KMS-11 (cell line): ENCODE measurements around the gene CTDNEP1.

Source experiments
- H2AFZ ChIP-seq: fragments of 200-600 bp; sonication (generic); 2 replicates; pipeline ENCODE4 v1.6.1; 2016; ENCODE audit warnings: antibody characterized with exemption, mixed run types, low read depth
- H3K27ac ChIP-seq: fragments of 200-600 bp; sonication (generic); 2 replicates; pipeline ENCODE4 v1.6.1; 2016; ENCODE audit warnings: mild to moderate bottlenecking, mixed run types
- H3K27me3 ChIP-seq: fragments of 200-600 bp; sonication (generic); 2 replicates; pipeline ENCODE4 v1.6.1; 2017; ENCODE audit warnings: mild to moderate bottlenecking, low read depth, mixed run types, moderate library complexity; ENCODE audit not compliant: insufficient read depth
- H3K36me3 ChIP-seq: fragments of 200-600 bp; sonication (generic); 2 replicates; pipeline ENCODE4 v1.6.1; 2017; ENCODE audit warnings: mild to moderate bottlenecking, mixed run types; ENCODE audit not compliant: insufficient read depth
- H3K4me1 ChIP-seq: fragments of 200-600 bp; sonication (generic); 2 replicates; pipeline ENCODE4 v1.6.1; 2016; ENCODE audit warnings: mild to moderate bottlenecking, low read depth, mixed run types; ENCODE audit not compliant: poor library complexity, severe bottlenecking
- H3K4me2 ChIP-seq: fragments of 200-600 bp; sonication (generic); 2 replicates; pipeline ENCODE4 v1.7.0; 2016; ENCODE audit warnings: mild to moderate bottlenecking, mixed run types
- H3K4me3 ChIP-seq: fragments of 200-600 bp; sonication (generic); IDR thresholded peaks from 2 replicates; pipeline ENCODE4 v1.6.1; 2017; ENCODE audit warnings: low read depth, low read length, mixed read lengths; ENCODE audit not compliant: insufficient read depth
- H3K79me2 ChIP-seq: fragments of 200-600 bp; sonication (generic); 2 replicates; pipeline ENCODE4 v1.6.1; 2016; ENCODE audit warnings: low read depth, mixed run types; ENCODE audit not compliant: insufficient read depth
- H3K9ac ChIP-seq: fragments of 200-600 bp; sonication (generic); 2 replicates; pipeline ENCODE4 v1.6.1; 2016; ENCODE audit warnings: mild to moderate bottlenecking, mixed run types
- H4K20me1 ChIP-seq: fragments of 200-600 bp; sonication (generic); 2 replicates; pipeline ENCODE4 v1.6.1; 2016; ENCODE audit warnings: mild to moderate bottlenecking, mixed run types; ENCODE audit not compliant: insufficient read depth
- CTCF ChIP-seq: fragments of 200-600 bp; sonication (generic); conservative IDR thresholded peaks from 2 replicates; pipeline ENCODE4 v1.6.1; 2017; ENCODE audit warnings: low read depth, mild to moderate bottlenecking, antibody characterized with exemption, low read length, moderate library complexity, mixed read lengths

CTDNEP1 gene

DNA sequence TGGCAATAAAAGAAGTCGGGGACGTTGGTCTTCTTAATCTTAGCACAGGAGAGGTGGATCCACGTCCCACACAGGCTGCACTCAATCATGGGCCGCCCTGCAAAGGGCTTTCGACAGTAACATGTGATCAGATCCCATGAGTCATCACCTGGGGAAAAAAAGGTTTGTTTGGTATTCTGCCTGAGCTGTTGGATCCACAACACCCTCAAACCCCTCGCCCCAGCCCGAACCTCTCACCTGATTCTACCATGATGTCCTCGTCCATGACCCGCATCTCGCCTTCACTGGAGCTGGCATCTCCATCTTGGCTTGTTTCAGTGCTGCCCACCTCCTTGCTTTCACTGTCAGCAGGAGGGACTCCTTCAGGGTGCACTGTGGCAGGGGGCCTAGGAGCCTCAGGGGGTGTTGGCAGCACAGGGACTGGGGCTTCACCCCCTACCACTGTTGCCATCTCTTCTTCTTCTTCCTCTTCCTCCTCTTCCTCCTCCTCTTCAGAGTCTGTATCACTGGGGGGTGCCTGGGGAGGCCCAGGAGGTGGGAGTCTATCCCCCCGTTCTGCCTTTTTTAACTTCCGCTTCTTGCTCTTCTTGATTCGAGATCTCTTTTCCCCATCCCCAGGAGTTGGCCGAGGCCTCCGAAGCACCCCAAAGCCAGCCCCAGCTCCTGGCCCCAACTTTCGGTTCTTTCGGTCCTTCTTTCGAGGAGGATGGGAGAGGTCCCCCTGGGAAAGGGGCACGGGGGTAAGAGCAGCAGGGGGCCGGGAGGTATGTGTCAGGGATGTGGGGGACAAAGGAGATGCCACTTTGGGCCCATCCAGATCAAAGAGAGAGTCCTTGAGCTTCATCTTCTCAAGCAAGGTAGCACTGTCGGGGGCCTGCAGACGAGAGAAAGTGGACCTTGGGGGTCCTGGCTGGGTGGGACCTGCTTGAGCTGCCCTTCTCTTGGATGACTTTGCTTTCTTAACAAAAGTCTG lies 15.6 kb downstream of the CTDNEP1 start:
- no peaks in the 10 kb centered on the region for H3K27me3 ChIP-seq
- no peaks in the 10 kb centered on the region for H3K79me2 ChIP-seq
- no peak overlapping the region for H3K4me2 ChIP-seq
- no peaks in the 10 kb centered on the region for H3K4me1 ChIP-seq
- no peaks in the 10 kb centered on the region for H4K20me1 ChIP-seq
- no peak overlapping the region for H3K27ac ChIP-seq
- H3K4me3 ChIP-seq = no peak overlapping the region
- H2AFZ ChIP-seq = no peak overlapping the region
- TF ChIP-seq CTCF = no peak
- no peak overlapping the region for H3K9ac ChIP-seq
- H3K36me3 ChIP-seq = no peaks in the 10 kb centered on the region

- no peaks in the 10 kb centered on the region for H3K36me3 ChIP-seq
- H2AFZ ChIP-seq = no peak within 1 kb of the TSS
- H3K79me2 ChIP-seq = no peaks in the 10 kb centered on the region
- H3K27me3 ChIP-seq = no peaks in the 10 kb centered on the region
- no peak for TF ChIP-seq CTCF
- H3K4me3 ChIP-seq = no peak within 1 kb of the TSS
- H3K27ac ChIP-seq = no peak within 1 kb of the TSS
- peak within 1 kb of the TSS; percentile 25; the same call in 1 of the 2 replicates for H3K4me2 ChIP-seq
- peak within 1 kb of the TSS; percentile 15; the same call in 1 of the 2 replicates for H3K9ac ChIP-seq
- H3K4me1 ChIP-seq = no peaks in the 10 kb centered on the region
- H4K20me1 ChIP-seq = no peaks in the 10 kb centered on the region
Measured at GRCh38 chr17:7234083-7234951, 17.2 kb downstream of the CTDNEP1 start, which contains the start of gene DVL2. TSS of gene DVL2 (minus strand) at chr17:7234517. CDS start at chr17:7234262, 255 bp downstream.

DNA sequence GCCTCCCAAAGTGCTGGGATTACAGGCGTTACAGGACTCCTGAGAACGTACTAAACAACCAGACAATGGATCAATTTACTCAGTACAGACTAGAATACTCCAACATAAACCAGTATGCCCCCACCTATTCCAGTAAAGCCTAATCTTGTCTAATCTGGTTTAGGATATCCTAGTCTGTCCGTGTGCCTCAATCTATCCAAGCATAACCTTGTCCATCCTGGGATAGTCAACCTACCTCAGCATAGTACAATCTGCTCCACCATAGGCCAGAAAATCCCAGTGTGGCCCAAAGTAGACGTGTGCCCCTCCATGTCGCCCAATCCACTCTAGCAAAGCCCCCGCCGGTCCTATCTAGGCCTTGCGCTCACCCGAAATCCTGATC lies 17.8 kb downstream of the CTDNEP1 start:
- Histone ChIP-seq H3K27me3 (no peaks in the 10 kb centered on the region), H3K9ac (peak overlapping the region; percentile 15; the same call in 1 of the 2 replicates), H3K27ac (no peak overlapping the region), H2AFZ (no peak overlapping the region), H3K36me3 (no peaks in the 10 kb centered on the region), H3K4me3 (no peak overlapping the region), H3K4me1 (no peaks in the 10 kb centered on the region), H3K79me2 (no peaks in the 10 kb centered on the region), H3K4me2 (no peak overlapping the region; the same call in 1 of the 2 replicates), H4K20me1 (no peaks in the 10 kb centered on the region)
- TF ChIP-seq CTCF = no peak

DNA sequence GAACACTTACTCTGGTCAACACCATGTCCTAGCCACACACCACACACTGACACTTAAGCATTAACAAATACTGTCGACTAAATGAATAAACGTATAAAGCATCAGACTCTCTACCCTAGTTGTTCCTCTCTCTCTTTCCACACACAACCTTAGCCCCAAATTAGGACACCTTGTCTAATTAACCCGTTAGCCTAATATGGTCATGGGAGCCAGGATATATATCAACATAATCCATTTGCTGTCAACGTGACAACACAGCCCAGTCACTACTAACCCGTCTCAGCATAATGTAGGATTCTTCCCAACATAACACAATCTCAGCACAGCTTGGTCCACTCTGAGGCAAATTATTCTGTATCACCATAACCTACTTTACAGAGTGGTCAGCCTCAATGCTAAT lies 19.4 kb downstream of the CTDNEP1 start:
- H3K4me1 ChIP-seq = no peaks in the 10 kb centered on the region
- no peak overlapping the region for H3K4me3 ChIP-seq
- no peak overlapping the region for H3K27ac ChIP-seq
- H4K20me1 ChIP-seq = no peaks in the 10 kb centered on the region
- no peak for TF ChIP-seq CTCF
- no peaks in the 10 kb centered on the region for H3K36me3 ChIP-seq
- H3K27me3 ChIP-seq = no peaks in the 10 kb centered on the region
- H3K79me2 ChIP-seq = no peaks in the 10 kb centered on the region
- H3K4me2 ChIP-seq = no peak overlapping the region
- no peak overlapping the region for H2AFZ ChIP-seq
- no peak overlapping the region for H3K9ac ChIP-seq
